ENCODE measurements around the gene KCNG1.

Gene KCNG1

GRCh38 chr20:51020657-51021056 is 2.2 kb downstream of the KCNG1 start:
- DNase-seq (ENCODE audit: low spot score), result no peak
- TF ChIP-seq, protein P1, sequence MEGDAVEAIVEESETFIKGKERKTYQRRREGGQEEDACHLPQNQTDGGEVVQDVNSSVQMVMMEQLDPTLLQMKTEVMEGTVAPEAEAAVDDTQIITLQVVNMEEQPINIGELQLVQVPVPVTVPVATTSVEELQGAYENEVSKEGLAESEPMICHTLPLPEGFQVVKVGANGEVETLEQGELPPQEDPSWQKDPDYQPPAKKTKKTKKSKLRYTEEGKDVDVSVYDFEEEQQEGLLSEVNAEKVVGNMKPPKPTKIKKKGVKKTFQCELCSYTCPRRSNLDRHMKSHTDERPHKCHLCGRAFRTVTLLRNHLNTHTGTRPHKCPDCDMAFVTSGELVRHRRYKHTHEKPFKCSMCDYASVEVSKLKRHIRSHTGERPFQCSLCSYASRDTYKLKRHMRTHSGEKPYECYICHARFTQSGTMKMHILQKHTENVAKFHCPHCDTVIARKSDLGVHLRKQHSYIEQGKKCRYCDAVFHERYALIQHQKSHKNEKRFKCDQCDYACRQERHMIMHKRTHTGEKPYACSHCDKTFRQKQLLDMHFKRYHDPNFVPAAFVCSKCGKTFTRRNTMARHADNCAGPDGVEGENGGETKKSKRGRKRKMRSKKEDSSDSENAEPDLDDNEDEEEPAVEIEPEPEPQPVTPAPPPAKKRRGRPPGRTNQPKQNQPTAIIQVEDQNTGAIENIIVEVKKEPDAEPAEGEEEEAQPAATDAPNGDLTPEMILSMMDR (IDR thresholded peaks at IDR 0.05; ENCODE audit: extremely low read depth, missing control alignments), result no peak

DNA sequence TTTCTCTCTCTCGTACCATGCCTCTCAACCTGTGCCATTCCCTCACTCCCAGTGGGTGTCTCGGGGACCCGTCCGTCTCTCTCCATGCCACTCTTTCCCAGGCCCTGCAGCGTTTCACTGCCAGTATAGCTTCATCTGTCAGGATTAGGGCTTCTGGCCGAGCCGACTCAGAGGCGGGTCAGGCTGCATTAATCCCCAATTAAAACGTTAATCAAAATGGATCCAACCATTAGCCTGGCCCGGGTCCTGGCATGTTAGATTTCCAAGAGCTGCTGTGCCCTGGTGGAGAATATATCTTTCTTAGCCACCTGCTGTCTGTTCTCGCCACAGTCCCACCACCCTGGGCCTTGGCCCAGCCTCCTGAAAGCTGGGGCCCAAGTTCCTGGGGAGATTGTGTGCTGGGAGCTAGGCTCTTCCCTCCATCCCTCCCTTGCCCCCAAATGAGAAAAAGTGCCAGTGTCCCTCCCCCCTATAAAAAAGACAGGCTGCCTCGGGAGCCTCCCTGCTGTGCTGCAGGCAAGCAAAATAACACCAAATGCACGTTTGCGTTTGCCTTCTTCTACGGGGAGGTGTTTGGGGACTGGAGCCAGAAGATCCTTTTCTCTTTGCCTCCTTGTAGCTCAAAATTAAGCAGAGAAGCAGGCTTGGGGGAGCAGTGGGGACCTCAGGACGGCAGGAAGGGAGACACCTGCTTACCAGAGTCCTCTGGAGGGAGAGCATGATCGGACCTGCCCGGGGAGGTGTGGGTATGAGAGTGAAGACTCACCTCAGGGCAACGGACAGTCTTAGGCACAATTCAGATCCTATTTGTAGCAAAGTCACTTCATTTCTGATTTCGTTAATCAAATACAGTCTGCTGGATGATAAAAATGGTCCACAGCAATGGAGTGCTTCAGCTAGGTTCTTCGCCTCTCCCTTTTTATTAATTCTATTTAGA is 3.0 kb downstream of the KCNG1 start:
- TF ChIP-seq, protein P1 (IDR thresholded peaks at IDR 0.05; ENCODE audit: extremely low read depth, missing control alignments), result no peak
- DNase-seq (ENCODE audit: low spot score), result no peak

DNA sequence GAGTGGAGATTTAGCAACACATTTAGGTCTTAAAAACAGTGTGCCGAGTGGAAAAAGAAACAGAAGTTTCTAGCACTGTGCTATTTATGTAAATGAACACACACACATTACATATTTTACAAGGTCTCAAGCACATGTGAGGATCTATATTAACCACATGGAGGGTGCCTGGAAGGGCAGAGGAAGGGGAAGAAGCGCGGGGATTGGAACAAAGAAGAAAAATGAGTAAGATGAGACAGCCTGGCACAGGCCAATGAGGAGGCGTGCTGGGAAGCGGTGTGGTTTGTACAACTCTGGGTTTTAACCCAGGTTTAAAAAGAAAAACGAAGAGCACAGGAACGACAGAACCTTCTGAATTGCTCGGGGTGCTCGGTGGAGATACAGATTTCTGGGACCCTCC is 5.7 kb downstream of the KCNG1 start:
- TF ChIP-seq, protein P1 (IDR thresholded peaks at IDR 0.05; ENCODE audit: extremely low read depth, missing control alignments), result no peak

GRCh38 chr20:51016521-51016920 is 6.4 kb downstream of the KCNG1 start:
- TF ChIP-seq, protein P1 (IDR thresholded peaks at IDR 0.05; ENCODE audit: extremely low read depth, missing control alignments), result no peak
- DNase-seq (ENCODE audit: low spot score), result no peak

More for the DNA sequence above, 5.7 kb downstream of the KCNG1 start:
- DNase-seq (ENCODE audit: low spot score), result no peak

DNA sequence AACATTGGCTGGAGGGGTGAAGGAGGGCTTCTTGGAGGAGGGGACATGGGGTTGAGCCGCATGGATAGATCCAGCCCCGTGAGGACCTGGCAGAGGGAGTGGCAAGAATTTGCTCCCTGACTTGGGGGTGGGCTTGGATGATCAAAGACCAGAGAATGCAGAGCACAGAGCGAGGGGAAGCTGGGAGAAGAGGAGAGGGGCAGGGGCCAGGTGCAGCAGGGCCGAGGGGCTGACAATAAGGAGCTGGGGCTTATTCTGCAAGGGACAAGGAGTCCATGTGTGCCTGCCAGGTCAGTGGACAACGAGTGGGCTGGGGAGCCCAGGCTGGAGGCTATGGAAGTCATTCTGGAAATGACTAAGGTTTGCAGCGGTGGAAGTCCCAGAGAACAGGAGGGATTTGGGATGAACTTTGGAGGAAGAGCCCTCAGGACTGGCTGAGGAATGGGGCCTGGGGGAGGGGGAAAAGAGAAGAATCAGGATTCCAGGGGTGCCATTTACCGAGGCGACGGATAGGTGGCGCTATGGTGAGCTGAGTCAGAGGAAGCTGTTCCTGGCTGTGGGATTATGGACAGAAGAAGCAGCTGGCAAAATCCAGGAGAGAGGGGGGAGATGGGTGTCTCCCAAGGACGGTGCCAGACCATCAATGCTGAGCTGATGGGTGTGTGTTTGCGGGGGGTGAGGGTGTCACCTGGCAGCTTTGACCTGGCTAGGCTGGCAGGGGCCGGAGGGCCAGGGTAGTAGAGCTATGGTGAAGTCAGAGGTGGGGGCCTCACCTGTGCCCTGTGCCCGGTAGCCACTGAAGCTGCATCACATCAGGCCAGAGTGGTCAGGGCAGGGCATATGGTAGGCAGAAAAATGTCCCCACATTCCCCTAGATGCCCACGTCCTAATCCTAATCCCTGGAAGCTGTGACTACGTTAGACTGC is 7.8 kb downstream of the KCNG1 start:
- DNase-seq (ENCODE audit: low spot score), result peak; percentile 65
- TF ChIP-seq, protein P1 (IDR thresholded peaks at IDR 0.05; ENCODE audit: extremely low read depth, missing control alignments), result peak; percentile 54

GRCh38 chr20:51013577-51014330 is 9.2 kb downstream of the KCNG1 start:
- TF ChIP-seq, protein P1 (IDR thresholded peaks at IDR 0.05; ENCODE audit: extremely low read depth, missing control alignments), result no peak
- DNase-seq (ENCODE audit: low spot score), result no peak
